Fibroblast of the conjunctiva (primary cell): ENCODE measurements around the gene LMX1A.

ENCODE experiments used
- DNase-seq: peaks from one replicate; pipeline ENCODE4 v3.0.0-alpha.2; 2010; ENCODE audit warnings: low read depth

LMX1A gene

DNA sequence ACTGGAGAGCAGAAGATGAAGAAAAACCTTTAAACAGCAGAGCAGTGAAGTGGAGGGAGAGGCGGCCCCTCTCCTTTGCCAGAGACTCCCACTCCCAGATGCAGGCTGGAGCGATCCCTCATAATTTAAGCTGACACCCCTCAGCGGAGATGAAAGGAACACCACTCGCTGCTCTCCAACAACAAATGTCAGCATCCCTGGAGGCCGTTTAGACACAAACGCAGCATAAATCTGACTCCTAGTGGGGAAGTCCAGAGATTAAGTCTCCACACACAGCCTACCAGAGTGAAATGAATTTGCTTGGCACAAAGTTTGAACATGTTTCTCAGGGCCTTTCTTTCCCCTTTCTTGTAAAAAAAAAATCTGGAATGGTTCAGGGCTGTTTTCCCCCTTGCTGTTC, 137.8 kb downstream of the LMX1A start:
- no peak for DNase-seq

DNA sequence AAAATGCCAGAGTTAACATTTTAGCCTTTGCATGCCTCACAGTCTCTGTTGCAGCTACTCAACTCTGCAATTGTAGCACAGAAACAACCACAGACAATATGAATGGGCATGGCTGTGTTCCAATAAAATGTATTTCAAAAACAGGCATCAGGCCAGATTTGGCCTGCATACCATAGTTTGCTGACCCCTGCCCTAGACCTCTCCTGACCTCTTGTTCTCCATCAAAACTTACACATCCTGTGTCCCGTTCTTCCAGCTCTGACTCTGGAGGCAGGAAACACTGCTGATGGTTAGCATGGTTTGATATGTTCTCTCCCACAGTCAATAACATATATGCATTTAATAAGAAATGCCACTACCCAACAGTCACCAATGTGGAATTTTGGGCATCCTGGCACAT, 138.6 kb downstream of the LMX1A start:
- no peak for DNase-seq

DNA sequence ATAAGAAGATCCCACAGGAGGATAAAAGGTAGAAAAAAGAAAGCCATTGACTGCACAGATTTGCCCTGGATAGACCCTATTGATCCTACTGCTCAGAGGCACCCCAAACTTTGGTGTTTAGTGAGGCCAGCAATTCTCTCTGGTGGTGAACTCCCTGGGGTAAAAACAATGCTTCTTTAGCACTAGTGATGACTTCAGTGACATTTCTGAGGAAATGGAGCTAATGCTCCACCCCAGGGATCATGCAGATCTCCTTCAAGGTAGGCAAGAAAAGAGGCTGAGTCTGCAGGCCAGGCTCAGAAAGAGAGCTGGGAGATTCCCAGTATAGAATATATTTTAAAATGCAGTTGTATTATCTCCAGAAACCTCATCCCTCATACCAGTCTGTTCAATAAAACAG, 140.3 kb downstream of the LMX1A start:
- DNase-seq, result no peak

DNA sequence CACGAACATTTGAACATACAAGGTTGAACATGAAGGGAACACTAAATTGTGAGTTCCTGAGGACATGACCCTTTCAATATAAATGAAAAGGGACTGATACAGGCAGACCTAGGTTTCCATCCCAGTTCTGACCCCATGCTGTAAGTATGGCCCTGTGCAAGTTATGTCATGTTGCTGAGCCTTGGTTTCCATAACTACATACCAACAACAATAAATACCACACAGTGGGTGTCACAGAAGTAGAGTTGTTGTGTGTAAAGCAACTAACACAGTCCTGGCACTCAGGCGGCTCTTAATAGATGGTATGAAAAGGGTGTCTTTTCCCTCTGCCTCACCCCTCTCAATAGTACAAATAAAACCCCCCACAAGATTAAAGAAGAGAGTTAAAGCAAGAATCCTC, 140.8 kb downstream of the LMX1A start:
- no peak for DNase-seq

DNA sequence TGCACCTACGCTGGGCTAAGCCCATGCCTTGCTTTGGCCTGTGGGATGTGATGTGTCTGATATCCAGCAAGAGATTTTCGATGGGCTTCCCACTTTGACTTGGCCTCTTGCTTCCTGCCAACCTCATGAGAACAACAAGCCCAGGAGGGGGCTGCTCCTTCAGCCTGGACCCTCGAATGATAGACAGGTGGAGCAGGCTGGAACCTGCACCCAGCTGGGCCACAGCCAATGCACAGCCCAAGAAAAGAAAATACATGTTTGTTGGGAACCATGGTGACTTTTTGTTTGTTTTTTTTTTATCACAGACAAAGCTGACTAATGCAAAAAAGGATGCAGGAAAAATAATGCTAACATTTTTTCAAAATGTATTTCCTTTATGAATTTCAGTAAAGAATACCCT, 144.3 kb downstream of the LMX1A start:
- DNase-seq, result no peak

DNA sequence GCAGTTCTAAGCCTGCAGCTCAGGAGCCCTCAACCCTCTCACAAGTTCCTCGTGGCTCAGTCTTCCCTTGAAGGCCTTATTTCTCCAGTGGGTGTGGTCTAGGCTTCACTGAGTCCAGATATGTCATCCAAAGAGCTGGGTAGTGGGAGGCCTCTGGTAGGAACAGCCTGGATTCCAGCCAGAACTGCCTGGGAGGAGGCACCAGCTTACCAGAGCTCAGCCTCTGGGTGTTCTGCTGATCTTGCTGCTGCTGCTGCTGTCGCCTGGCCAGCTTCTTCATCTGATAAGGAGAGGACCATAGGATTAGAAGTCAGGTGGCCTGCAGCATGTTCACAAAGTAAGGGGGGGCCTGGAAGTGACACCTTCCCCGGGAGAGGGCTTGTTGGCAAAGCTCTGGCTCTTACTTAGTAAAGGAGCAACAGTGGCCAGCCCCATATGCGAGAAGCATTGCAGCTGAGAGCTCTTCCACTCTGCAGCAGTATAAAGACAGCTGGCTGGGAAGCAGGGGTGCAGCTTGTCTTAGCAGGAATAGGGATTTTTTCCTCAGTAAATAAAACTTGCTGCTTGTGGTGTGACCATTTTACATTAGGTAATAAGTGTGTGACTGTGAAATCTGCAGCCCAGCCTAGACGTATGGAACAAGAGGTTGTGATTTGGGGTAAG, 148.5 kb downstream of the LMX1A start:
- DNase-seq, result no peak

DNA sequence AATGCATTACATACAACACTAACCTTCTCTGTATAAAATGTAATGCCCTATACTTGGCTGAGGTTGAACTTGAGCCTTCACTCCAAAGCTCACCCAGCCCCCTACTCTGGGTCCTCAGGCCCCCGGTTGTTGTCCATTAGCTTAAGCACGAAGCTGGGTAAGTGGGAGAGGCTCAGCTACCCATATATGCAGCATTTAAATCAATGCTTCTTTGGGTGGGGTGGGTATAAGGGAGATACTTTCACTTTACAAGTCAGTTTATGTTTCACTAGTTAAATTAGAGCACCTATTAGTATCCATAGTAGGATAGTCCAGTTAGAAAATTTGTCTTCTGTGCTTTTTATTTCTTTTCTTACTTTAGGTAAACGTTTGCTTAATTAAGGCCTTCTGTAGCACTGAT, 151.4 kb downstream of the LMX1A start:
- no peak for DNase-seq

DNA sequence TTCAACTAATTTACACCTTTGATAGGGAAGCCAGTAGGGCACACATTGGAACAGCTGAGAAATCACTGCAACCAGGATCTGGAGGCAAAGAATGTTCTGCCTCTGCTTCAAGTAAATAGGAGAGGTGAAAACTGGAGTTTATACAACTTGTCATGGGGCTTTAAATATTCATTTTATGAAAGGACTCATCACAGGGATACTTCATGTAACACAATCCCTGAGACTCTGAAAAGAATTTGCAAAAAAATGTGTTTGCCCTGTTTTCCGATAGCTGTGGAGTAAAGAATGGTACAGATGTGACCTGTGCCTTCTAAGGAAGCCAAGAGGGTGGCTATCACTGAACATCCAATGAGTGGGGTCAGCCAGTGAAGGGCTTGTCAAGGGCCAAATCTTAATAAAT, 152.0 kb downstream of the LMX1A start:
- DNase-seq, result no peak

DNA sequence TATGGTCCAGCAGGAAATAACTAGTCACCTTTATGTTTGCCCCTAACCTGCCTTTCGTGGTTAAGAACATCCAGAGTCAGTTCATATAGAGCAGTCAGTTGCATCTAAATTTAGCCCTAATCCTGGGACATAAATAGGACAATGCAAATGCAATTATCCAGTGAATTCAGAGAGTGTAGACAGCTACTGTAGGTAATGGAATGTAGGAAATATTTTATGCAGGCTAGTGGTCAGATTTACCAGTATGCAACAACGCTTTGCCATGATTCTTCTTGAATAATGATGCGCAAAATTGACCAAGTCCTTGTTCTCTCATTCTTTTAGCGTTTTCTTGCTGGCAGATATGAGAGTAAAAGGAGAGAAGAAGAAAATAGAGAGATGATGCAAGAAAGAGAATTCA, 165.4 kb downstream of the LMX1A start:
- DNase-seq, result no peak

DNA sequence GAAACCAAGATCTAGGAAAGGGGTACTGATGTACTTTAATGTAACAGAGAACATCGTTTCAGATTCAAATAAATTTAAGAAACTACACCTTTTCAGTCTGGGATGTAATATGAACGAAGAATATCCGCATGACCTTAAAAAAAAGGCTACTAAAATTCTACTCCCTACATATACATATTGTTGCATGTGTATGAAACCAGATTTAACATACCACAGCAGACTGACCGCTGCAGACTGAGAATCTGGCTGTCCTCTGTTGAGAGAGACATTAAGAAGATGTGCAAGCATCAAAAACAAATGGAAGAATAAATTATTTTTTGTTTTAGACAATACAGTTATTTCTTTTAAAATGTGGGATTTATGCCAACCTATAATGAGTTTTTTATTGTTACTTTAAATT, 166.6 kb downstream of the LMX1A start:
- DNase-seq, result no peak

DNA sequence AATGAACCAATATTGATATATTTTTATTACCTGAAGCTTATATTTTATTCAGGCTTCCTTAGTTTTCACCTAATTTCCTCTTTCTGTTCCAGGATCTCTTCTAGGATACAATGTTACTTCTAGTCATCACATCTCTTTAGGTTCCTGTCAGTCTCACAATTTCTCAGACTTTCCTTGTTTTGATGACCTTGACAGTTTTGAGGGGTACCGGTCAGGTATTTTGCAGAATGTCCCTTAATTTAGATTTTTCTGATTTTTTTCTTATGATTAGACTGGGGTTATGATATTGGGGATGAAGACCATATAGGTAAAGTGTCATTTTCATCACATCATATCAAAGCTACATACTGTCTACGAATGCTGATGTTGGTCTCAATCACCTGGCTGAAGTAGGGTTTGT, 167.5 kb downstream of the LMX1A start:
- no peak for DNase-seq

DNA sequence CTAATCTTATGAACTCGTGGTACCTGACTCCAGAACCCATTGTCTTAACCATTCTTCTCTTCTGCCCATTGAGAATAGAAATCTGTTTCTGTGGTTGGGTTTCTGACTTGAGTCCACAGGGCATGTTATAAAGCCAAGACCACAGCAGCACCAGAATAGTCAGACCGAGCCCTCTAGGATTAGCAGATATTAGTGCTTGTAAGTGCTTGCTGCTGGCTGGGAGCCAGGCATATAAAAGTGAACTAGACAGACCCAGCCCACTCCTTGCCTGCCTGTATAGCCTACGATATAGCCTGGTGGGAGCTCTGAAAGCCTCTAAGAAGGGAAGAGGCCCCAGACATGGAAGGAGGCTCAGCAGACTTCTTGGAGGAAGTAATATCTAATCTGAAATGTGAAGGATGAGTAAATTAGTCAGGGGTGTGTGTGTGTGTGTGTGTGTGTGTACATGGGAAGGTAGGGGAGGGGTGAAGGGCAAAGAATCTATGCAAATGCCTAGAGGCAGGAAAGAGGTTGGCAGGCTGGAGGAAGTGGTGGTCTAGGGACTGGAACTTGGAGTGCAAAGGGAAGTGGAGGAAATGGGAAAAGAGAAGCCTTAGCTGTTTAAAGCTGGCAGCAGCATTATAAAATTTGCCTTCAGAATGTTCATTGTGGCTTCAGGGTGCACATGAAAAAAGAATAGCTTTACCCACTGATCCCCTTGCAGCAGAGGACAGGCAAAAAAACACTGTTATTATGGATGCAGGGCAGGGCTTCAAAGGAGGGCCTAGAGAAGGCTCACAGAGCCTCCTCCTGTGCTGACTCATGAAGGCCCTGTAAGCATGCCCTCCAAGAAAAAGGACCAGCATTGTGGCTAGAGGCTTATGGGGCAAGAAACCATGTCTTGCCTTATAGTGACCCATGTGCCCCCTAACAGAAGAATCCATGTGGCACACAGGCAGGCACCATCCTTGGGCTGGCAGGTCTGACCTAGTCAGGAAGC, 169.2 kb downstream of the LMX1A start:
- DNase-seq, result no peak

DNA sequence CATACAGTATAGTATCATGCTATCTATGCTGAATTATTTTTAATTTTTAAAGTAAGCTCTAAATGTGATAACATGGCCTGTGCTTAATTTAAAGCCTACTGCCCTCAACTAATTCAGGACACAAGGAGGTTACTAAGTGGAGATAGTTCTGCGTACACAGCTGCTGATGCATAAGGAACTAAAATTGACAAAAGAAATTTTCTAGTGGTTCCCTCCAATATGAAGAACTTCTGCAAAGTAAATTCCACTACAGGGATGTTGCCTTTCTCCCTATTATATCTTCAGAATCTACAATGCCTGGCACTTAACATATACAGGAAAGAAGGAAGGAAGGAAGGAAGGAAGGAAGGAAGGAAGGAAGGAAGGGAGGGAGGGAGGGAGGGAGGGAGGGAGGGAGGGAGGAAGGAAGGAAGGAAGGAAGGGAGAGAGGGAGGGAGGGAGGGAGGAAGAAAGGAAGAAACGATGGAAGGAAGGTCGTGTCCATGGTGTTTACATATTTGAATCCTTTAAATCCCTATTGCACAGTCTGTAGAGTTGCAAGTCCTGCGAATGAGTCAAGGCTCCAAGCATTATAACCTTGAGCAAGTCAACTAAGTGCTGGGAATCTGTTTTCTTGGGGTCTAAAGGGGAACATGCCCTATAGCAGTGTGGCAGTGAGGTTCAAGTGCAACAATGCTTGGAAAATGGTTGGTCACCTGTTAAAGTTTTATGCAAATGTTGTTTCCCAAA, 171.2 kb downstream of the LMX1A start:
- no peak for DNase-seq

DNA sequence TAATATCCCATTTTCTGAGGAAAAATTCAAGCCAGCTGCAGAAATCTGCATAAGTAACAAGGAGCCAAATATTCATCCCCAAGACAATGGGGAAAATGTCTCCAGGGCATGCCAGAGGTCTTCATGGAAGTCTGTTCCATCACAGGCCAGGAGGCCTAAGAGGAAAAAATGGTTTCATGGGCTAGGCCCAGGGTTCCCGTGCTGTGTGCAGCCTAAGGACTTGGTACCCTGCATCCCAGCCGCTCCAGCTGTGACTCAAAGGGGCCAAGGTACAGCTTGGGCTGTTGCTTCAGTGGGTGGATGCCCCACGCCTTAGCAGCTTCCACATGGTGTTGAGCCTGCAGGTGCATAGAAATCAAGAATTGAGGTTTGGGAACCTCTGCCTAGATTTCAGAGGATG, 173.5 kb downstream of the LMX1A start:
- no peak for DNase-seq

DNA sequence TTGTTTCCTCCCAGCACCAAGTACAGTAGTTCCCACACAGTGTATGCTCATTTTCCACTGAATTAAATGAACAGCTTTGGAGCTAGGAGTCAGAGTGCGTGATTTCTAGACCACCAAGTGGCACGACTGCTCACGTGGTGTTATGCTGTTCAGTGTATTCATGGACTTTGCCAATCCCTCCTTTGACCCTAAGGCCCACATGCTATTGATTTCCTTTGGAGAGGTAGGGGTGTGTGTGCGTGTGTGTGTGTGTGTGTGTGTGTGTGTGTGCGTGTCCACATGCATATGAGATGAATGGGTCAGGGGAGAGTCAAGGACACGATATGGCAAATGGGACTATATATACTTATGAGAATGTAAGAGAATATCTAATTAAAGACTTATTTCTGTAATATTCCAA, 177.2 kb downstream of the LMX1A start:
- no peak for DNase-seq

DNA sequence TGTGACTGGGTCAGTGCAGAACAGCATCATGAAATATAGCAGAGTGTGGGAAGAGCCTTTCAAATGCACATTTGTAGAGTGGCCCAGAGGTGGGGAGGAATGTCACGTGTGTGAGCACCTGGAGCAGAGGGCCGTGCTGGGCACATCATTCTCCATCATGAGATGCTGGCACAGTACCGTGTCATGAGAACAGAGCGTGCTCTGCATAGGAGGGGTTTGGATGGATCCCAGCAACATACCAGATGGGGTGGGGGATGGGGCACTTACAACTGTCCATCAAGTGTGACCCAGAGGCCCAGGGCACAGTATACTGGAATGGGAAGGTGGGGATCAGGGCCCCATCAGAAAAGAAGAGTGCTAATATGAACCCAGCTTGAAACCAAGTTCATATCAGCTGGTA, 182.0 kb downstream of the LMX1A start:
- DNase-seq, result no peak

DNA sequence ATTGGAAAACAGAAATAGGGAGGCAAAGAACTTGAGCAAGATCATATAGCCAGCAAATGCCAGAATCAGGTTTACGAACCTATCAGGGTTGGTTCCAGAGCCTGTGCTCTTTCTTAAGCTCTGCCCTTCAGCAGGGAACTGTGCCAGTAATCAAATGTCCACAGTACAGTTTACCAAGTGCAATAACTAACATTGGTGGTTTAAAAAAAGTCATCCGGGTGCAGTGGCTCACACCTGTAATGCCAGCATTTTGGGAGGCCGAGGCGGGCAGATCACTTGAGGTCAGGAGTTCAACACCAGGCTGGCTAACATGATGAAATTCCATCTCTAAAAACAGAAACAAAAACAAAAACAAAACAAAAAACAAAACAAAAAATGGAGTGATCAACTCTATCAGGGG, 182.7 kb downstream of the LMX1A start:
- no peak for DNase-seq

DNA sequence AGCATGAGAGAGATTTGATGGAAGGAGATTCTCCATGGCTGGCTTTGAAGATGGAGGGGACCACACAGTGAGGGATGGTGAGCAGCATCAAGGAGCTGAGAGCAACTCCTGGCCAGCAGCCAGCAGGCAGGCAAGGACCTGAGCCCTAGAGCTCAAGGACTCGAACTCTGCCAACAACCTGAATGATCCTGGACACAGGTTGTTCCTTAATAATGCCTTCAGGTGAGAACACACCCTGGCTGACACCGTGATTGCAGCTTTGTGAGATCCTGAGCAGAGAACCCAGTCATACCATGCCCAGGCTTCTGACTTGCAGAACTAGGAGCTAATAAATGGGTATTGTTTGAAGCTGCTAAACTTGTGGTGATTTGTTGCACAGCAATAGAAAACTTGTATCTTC, 183.1 kb downstream of the LMX1A start:
- no peak for DNase-seq

DNA sequence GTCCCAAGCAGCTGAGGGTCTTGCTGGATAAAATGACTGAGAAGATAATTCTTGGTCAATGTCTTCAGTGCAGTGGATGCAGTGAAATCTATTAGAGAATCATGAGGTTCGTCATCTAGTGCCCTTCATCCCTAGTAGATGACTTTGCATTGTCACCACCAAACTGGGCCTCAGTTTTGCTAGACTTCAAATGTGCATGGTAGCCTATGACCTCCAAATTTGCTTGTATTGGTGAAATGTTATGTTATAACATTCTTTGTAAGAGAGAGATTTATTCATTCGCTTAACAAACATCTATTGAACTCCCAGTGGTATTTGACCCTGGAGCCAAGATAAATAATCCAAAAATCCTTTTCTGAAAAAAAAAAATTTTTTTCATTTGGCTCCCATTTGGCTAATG, 183.8 kb downstream of the LMX1A start:
- no peak for DNase-seq

DNA sequence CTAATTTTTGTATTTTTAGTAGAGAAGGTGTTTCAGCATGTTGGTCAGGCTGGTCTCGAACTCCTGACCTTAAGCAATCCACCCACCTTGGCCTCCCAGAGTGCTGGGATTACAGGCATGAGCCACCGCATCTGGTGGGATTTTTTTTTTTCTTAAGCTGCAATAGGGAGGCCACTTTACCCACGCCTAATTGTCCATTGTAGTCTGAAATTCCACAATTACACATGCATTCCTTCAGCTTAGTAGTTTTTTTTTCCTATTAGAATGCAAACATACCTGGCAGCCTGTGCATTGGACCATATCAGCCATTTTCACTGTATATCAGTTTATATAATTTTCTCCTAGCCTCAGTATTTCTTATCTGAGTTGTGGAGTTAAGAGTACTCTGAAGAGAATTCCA, 186.8 kb downstream of the LMX1A start:
- no peak for DNase-seq

DNA sequence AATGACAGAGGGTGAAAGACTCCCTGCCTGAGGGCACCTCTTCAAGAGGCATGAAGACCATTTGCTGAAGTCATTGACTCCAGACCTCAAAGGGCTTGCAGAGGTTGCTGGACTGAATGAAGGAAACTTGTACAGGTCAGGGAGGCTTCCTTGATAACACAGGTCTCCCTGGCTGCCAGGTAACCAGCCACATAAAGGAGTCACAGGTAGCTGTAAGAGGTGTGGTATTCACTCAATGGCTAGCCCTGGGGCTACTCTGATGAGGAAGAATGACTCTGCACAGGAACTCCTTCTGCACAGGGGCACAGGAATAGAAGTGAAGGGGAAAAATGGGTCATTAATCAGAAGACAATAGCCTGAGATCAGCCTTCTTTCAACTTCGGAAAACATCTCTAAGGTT, 187.5 kb downstream of the LMX1A start:
- no peak for DNase-seq

DNA sequence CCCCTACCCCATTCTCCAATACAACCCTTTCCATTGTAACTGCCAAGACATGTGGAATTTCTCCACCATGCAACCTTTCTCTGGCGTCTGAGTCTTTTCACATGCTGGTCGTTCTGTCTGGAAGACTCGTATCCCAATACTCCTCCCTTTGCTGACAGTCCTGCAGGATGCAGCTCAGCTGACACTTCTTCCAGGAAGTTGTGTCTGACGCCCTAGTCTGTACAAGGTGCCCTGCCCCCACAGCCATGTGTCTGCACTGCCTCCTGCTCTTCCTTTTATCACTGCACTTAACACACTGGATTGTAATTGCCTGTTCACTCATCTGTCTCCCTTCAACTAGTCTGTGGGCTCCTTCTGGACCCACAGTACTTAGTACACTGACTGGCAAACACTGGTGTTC, 188.0 kb downstream of the LMX1A start:
- DNase-seq, result no peak

DNA sequence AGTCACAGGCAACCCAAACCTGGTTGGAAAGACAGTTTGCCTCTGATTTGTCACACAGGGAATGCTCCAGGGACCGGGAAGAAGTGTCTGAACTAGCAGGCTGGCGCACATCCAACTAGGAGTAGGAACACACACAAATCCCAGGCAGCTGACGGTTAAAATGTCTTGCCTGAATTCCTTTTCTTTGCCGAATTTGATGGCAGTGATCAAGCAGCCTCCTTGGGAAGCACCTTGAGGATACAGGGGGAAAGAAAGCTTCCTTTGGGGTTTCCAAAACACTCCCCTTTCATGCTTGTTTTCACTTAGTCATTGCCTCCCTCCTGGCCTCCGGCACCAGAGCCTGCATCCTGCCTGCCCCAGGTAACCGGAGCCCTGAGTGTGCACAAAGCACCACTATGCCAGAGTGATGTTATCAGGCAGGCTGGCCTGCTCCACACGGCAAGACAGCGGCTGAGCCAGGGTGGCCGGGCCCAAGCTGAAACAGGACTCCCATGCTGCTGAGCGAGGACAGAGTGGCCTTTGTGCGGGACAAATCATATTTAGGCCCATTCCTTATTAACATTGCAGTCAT, 193.8 kb downstream of the LMX1A start:
- DNase-seq, result no peak
